NCI-H2227 treated with DMSO at 0.1 percent for 48 hours (cell line): ENCODE measurements around the gene NAALADL2.
A peak's percentile ranks its signal among the peaks of the same experiment; 100 is the strongest.
"Not testable (repeated sequence)": the region's sequence is repeated elsewhere in the genome, so short reads cannot be mapped to it uniquely, and the experiment has no call there.

Experiments used
- DNase-seq: peaks from one replicate; lab custom pipeline; 2025; lab: John Stamatoyannopoulos, UW

The NAALADL2 gene

DNA sequence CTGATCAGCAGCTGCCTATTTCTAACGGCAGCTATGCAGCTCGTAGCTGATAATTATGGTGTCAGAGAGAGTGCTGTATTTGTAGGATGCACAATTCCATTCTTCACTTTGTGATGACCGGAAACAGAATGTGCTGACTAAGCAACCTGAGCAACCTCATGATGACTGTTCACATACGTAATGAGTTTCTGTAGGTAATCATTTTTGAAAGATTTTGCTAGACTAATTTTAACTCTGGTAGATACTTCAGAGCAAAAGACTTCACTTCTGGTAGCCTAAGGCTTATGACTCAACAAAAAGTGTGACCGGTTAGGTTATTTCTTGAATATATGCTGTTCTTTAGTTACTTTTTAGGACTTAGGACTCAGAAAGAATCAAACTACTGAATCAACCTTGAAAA lies 567.7 kb downstream of the NAALADL2 start:
- DNase-seq: peak; percentile 7

DNA sequence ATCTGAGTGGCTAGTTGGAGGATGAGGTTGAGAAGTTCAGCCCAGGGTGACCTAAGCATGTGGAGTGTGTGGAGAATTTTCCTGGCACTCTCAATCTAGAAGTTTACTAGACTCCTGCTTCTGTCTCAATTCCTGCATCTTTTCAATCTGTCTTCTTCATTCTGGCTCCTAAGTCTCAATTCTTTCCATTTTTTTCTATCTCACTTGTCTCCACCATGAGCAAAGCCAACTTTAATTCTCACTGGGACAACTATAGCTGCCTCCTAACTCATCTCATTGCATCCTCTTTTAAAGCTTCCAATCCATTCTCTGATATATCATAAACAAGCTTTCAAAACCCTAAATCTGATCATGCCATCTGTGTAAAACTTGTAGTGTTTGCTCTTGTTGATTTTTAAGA lies 569.3 kb downstream of the NAALADL2 start:
- DNase-seq: no peak

- DNase-seq: no peak
Observed at GRCh38 chr3:175430983-175431773, 572.0 kb downstream of the NAALADL2 start.

- no peak for DNase-seq
Observed at GRCh38 chr3:175432376-175433025, 573.4 kb downstream of the NAALADL2 start.

- no peak for DNase-seq
Observed at GRCh38 chr3:175433026-175433674, 574.0 kb downstream of the NAALADL2 start.

DNA sequence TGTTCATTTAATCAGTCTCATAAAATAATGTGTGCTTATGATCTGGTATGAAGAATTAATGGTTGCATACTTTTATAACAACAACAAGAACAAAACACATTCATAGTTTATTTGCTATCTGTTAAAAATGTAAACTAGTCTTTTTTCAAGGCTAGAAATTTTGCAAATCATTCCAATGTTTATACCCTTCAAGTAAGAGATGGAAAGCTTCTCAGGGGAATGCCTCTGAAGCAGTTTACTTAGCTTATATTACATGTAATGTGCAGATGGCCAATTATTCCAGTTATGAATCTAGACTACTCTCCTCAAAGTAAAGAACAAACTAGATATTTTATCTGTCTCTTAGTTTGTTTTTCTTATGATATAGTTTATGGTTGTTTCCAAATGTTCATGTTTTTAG lies 575.4 kb downstream of the NAALADL2 start:
- DNase-seq: no peak

DNA sequence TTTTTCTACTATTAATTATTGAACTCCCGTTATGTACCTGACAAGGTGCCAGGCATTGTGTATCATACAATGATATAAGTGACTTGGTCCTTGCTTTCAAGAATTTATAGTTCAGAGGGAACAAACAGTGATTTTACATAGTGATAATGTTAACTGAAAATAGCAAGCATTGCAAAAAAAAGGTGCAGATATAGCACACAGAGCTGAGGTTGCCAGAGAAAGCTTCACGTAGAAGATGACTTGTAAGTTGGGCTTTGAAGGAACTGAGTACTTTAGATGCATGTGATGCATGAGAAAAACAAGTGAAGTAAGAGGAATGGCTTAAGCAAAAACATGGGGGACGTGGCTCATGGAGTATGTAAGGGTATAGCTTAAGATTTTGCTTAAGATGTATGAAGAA lies 584.5 kb downstream of the NAALADL2 start:
- no peak for DNase-seq

GRCh38 chr3:175445741-175446140 lies 586.6 kb downstream of the NAALADL2 start:
- DNase-seq: no peak

- DNase-seq: no peak
Observed at GRCh38 chr3:175447521-175447920, 588.4 kb downstream of the NAALADL2 start.

DNA sequence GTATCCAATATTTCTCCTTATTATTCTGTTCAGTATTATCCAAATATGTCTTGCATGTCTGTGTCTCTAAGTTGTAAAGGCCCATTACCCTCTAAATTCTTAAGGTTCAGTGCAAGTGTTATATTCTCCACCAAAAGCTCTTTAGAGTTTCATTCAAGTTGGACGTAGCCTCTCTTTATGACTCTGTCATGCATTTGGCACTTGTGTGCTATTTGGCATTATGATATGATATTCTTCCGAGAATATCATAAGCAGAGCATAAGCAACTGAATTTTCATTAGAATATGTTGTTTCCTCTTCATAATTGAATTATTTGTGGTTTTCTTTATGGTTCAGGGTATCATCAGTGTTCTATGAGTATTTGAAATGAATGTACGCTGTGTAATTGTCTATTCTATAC lies 594.2 kb downstream of the NAALADL2 start:
- DNase-seq: no peak

DNA sequence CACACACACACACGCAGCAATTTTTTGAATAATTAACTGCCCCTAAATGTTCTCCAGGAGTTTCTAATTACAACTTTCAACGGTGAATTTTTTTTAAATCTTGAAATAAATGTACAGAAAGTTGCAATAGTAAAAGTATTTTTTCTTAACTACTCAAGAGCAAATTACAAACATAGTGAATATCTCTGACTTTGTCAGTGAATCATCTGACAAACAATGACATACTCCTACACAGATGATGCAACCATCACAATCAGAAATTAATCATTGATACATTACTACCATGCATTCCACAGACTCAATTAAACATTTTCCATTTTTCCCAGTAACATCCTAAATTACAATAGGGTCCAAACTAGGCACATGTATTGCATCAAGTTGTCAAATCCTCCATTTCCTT lies 597.3 kb downstream of the NAALADL2 start:
- DNase-seq: no peak

- no peak for DNase-seq
Observed at GRCh38 chr3:175457301-175457700, 598.2 kb downstream of the NAALADL2 start.

GRCh38 chr3:175460849-175461399 lies 601.8 kb downstream of the NAALADL2 start:
- DNase-seq: not testable (repeated sequence)

DNA sequence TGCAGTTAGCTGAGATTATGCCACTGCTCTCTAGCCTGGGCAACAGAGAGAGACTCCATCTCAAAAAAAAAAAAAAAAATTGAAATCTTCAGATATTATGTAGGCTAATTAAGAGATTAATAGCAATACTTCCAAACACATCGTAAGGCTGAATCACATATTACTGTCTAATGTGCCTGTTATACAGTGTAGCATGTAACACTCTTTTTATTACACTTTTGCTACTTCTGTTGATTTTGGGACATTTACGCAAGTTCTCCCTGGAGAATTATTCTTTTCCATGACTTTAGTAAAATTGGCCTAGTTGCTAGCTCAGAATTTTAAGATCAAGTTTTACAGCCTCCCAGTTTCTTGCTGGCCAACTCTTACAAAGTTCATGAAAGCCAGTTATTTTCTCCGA lies 605.2 kb downstream of the NAALADL2 start:
- no peak for DNase-seq

- DNase-seq: no peak
Observed at GRCh38 chr3:175469124-175469523, 610.0 kb downstream of the NAALADL2 start.

- no peak for DNase-seq
Observed at GRCh38 chr3:175475765-175476164, 616.6 kb downstream of the NAALADL2 start.

DNA sequence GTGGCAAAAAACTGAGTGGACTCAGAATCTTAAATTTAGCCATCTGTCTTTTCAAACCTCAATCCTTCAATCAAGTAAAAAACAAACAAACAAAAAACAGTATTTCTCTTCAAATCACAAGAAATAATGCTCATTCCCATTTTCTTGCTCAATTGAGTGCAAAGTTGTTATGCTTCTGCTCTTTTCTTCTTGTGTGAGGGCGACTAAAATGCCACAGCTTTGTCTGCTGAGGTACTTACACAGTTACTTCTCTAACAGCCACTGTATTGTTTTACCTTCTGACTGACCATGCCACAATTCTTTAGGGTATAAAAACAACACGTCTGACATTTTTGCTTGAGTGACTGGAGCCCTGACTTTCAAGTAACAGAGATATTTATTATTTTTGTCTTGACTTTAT lies 617.4 kb downstream of the NAALADL2 start:
- DNase-seq: no peak

GRCh38 chr3:175477651-175478224 lies 618.6 kb downstream of the NAALADL2 start:
- DNase-seq: no peak

GRCh38 chr3:175478301-175478700 lies 619.2 kb downstream of the NAALADL2 start:
- no peak for DNase-seq

DNA sequence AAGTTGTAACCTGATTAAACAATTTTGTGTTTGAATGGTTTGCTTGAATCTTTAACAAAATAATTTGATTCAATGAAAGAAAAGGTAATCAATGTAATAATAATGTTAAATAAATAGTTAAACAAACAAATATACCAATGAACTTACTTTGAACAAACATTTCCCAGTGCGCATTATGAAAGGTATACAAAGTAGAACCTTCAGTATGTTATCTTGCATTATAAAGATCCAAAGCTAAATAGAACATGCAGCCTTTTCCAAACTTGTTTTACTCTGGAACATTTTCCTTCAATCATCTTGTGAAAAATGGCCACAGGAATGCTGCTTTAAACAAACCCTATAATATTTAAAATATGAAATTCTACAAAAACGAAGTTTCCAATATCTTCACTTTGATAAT lies 620.0 kb downstream of the NAALADL2 start:
- DNase-seq: no peak

DNA sequence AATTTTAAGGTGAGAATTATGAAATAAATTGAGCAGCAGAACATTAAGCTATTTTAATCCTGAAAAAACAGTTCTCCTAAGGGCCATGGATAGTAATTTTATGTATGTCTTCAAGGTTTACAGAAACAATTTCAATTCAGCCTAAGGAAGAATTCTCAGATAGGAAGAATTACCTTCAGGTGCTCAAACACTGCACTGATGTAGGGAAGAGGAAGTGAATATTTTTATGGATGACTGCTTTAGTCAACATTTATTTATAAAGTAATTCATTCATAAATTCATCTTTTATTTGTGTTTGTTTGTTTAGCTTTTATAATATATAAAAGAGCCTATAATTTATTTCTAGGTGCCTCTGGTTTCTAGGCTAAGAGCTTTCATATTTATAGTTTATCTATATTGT lies 620.7 kb downstream of the NAALADL2 start:
- no peak for DNase-seq

- DNase-seq: no peak
Observed at GRCh38 chr3:175484666-175485065, 625.5 kb downstream of the NAALADL2 start.

GRCh38 chr3:175485436-175485835 lies 626.3 kb downstream of the NAALADL2 start:
- no peak for DNase-seq
